EH (cell line): ENCODE results near the gene SHC3.

Experiments
- DNase-seq: peaks from one replicate; pipeline ENCODE4 v3.0.0-alpha.2; 2015; ENCODE audit warnings: low read depth

SHC3 gene

DNA sequence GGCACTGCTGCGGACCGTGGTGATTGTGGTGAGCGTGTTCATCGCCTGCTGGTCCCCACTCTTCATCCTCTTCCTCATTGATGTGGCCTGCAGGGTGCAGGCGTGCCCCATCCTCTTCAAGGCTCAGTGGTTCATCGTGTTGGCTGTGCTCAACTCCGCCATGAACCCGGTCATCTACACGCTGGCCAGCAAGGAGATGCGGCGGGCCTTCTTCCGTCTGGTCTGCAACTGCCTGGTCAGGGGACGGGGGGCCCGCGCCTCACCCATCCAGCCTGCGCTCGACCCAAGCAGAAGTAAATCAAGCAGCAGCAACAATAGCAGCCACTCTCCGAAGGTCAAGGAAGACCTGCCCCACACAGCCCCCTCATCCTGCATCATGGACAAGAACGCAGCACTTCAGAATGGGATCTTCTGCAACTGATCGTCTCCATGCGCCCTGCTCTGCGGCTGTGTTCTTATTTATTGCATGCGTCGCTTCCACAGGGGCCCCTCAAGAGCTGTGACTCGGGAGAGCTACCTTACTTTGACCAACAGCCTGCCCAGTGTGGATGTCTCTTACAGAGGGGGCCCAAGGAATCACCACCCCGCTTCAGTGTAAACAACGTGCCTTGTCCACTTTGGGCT is 176.6 kb downstream of the SHC3 start:
- no peak for DNase-seq

DNA sequence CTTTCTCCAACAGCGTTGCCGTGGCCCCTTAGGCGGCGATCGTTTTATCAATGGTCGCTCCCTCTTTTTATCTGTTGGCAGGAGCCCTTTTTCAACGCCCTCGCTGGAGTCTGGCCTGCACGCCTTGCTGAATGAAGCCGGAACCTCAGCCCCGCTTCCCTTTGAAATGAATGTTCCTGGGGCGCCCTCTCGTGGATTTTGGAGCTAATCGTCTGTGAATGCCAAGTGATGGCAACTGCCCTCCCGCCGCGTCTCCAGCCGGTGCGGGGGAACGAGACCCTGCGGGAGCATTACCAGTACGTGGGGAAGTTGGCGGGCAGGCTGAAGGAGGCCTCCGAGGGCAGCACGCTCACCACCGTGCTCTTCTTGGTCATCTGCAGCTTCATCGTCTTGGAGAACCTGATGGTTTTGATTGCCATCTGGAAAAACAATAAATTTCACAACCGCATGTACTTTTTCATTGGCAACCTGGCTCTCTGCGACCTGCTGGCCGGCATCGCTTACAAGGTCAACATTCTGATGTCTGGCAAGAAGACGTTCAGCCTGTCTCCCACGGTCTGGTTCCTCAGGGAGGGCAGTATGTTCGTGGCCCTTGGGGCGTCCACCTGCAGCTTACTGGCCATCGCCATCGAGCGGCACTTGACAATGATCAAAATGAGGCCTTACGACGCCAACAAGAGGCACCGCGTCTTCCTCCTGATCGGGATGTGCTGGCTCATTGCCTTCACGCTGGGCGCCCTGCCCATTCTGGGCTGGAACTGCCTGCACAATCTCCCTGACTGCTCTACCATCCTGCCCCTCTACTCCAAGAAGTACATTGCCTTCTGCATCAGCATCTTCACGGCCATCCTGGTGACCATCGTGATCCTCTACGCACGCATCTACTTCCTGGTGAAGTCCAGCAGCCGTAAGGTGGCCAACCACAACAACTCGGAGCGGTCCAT is 177.4 kb downstream of the SHC3 start:
- DNase-seq, result peak; percentile 85

DNA sequence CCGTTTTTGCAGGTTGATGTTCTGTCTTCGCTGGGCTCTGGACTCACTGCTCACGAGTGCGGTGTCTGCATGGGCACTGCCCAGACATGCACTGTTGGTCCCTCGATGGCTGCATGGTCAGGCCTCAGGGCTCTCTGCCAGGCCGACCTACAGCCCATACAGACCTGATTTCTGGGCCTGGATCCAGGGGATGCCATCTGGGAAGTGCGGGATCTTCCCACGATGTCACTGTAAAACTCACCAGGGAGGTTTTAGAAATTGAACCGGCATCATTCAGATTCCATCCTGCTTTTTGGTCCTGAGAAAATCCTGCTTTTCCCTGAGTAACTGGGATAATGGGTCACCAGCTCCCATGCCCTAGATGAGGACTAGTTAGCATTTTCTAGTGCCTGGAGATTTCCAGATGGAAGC is 178.2 kb downstream of the SHC3 start:
- peak; percentile 46 for DNase-seq

DNA sequence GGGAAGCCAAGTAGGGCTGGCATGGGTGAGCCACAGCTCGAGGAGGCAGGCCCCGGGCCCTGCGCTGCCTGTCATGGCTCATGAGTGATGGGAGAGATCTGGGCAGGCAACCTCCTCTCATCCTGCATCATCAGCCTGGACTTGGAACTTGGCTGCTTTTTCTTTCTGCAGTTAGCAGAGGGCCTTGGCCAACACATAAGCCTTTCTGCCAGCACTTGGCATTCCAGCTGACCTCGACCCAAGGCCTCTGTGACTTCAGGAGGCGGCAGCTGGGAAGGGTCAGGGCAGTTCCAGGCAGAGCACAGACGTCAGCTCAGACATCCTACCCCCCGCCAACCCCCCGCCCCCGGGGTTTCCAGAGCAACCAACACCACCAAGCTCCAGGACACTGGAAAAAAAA is 179.7 kb downstream of the SHC3 start:
- DNase-seq, result peak; percentile 35

DNA sequence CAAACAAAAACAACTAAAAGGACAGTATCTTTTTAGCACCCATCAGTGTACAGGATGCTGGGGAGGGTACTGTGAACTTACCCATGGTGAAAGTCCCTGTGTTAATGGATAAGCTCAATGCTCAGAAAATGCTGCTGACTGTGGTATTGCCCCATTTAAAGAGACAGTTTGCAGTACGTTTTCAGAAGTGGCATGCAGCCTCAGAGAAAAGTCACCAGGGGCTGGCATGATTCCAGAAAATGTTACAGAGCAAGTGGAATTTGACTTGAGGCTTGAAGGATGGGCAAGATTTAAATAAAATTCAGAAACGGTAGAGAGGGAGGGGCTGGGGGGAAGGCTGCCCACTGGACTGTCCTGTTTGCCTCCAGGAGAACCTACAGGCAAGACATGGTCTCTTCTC is 180.1 kb downstream of the SHC3 start:
- DNase-seq, result peak; percentile 51

DNA sequence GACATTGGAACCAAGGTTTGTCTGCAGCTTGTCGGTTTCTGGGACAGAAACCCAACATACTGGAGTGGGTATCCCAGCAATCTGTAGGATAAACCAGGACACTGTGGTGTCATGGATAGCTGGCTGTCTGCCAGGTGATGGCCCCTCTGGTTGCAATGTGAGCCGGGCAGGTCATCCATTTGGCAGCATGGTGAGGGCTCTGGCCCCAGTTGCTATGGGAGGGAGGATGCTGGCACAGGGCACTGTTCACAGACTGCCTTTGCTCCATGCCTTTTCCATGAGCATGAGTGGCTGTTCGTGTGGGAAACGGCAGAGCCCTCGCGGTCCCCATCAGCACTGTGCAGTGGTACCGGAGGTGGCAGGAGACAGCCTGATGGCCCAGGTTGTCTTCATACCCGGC is 181.0 kb downstream of the SHC3 start:
- no peak for DNase-seq

DNA sequence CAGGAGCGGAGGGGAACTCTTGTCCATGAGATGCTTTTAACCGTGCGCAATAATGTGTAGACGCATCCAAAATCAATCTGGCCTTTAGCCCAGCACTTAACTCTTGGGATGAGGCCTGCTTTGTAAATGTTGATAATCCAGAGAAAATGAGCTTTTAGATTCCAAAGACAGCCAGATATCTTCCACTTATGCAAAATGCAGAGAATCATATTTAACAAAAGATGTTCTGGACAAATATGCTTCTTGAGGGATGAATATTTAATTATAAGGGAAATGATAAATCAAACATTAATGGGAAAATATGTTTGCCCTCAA is 181.7 kb downstream of the SHC3 start:
- no peak for DNase-seq

DNA sequence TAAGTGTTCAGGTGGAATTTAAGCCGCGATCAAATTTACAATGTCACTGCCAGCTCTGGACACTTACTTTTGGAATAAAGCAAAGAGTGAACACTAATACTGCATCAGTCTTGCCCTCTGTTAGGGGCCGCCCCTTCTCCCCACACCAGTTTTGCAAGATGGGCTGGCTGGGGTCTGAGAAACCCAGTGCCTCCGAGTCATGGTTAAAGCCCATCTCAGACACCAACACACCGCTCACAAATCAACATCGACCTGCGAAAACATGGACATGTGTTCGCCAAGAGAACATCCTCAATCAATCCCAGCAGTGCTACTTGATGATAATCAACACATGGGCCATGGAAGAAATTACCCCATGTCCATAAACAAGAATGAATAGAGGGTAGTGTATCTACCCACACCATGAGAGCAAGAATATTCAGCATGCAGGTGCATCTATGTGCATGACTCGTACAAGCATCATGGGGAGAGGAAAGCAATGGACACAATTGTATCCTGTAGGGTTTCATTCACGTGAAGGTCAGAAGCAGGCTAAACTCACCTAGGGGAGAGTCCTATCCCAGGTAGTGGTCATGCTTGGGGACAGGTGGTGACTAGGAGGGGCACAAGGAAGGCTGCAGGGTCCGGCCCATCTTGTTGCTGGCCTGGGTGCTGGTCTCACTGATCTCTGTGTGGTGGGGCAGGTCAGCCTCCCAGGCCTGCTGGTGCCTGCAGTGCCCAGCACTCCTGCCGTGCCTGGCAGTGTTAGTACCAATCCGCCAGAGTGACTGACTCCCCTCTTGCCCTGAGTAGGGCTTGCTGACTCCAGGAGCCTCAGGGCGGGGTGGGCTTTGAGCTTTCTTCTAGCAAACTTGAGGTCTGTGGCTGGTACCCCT is 182.3 kb downstream of the SHC3 start:
- DNase-seq, result no peak

DNA sequence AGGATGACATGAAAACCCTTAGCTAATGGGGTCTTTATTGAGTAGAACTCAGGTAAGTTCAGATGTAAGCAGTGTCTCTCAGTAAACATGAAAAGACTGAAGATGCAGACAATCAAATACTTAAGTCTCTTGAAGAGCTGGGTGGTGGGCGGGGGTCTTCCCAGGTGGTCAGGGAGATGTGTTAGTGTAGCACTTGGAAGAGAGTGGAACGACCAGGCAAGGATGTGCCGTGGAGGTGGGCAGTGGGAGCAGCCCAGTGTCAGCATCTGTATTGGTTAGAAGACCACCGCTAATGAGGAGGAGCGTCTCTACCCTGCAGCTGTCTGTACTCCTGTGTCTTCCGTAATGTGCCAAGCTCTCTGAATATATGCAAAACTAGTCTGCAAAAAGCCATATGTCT is 183.0 kb downstream of the SHC3 start:
- DNase-seq, result no peak

DNA sequence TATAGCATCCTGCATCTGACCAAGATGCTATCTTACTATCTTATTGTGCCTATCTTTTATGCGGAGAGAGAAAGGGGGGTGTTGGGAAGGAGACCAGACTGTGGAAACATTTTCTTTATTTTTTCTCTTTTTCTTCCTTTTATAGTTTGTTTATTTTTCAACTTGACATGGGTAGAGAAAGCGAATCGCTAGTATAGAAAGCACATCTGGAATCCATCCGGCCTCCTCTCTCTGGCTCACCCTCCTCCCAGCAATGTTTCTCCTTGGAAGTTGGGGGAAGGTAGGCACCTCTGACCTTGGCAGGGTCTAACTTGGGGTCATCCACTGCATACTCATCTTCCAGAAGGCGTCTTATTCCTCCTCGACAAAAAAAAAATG is 183.4 kb downstream of the SHC3 start:
- no peak for DNase-seq

DNA sequence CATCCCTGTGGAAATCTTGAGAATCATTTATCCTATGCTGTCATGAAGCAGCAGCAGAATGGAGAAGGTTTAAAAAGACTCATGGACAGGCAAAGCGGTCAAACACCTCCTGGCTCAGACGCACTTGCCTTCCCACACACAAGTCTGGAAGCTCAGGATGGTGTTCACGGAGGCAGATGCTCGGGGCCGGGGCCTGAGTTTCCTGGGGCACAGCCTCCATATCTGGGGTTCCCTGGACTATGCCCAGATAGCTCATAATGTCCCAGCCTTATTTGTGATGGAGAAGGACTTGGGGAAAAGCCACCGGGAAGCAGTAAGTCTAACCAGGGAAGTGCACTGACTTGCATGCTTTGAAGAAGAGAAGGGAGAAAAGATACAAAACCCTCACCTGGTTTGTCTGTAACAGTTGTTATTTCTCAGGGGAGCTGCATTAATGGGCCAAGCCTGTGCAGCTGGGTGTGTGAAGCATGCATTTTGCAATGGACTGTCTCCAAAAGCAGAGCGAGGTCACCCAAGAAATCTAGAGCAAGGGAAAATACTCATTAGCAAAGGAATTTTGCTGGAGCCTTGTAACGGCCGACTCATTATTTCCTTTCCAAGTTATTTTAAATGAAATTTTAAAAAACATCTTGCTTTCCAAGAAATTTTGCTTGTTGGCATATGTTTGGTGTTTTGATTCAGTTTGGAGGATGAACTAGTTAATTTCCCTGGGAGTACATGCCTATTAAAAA is 184.0 kb downstream of the SHC3 start:
- peak; percentile 82 for DNase-seq

DNA sequence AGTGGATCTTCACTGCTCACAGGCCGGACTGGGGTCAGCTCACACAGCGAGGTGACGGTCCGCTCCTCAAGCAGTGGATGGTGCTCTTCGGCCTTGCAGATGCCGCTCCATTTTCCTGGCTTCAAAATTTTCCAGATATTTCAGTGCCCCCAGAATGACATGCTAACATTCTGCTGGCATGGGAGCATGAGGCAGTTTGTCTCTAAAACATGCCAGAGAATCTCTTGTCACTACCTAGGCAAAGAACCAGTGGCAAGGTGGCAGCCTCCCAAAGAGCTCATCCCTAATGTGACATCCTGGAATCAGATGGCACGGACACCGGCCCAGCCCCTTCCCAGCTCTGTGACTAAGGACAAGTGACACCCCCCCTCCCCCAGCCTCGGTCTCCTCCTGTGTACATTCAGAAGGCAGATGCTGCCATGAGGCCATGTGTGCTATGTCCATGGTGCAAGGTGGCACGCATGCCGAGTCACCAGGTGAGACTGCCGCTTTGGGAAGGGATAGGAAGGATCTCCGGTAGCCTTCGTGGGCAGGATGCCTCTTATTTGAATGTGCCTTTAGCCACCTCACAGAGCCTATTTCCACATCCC is 184.7 kb downstream of the SHC3 start:
- DNase-seq, result no peak

DNA sequence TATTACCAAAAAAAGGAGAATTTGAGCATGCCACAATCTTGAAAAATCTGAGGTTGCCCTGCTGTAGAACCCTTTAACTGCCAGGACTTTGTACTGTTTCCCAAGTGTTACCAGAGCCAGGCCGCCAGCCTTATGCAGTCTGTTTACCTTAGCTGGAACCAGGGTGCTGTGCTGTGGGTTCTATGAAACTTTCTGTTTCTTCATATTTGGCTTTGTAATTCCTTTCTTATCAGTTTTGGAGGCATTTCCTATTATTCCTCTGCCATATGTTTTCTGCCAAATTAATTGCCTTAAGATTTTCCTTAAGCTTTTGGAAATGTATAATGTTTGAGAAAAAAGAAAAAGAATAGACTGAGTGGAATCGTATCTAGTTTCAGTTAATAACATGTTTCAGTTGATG is 185.3 kb downstream of the SHC3 start:
- no peak for DNase-seq

DNA sequence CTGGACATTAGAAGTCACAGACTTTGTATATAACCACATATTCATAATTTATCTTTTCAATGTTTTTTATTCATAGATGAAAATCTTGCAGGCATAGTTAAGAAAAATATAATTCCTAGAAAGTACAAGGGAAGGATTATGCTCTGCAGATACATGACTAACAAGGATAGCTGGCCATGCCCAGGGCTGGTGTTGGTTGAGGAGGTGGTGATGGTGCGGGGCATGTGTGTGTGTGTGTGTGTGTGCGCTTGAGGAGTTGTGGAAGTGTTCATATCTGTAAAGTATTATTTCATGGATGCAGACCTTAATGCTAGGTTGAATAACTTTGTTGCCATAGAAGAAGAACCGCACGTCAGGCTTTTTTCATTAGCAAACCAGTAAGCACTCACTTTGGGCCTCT is 186.1 kb downstream of the SHC3 start:
- no peak for DNase-seq

DNA sequence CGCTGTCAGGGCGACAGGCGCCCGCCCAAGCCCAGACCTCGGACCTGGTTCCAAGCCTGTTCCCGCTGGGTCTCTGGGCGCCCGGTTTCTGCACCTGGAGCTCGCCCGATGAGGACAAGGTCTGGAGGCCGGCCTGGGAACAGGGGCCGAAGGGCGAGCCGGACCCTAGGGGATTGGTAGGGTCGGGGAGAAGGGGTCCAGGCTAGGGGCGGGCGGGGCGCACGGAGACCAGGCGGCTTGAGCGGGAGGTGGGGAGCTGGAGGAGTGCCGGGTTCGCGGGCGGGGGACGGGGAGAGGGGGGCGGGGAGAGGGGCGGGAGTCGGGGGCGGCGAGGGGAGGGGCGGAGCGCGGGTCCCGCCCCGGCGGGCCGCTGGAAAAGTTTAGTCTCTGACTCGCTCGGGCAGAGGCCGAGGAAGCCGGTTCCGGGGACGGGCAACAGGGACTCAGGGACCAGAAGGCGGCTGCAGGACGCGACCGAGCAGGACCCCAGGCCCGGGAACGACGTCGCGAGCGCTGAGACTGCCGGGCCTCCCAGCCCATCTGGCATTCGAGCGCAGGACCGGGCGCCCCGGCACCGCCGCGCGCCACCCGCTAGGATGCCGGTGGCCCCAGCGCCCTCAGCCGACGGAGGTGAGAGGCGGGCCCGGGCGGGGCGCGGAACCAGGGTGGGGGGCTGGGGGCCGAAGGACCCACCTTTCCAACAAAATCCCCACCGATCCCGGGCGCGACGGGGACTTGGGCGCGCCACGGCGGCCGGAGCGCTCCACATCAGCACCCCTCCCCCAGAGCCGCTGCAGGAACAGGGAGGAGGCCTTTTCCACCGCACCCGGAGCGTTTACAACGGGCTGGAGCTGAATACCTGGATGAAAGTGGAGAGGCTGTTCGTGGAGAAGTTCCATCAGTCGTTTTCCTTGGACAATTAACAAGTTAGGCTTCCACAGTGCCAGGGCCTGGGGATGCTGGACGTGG is 187.3 kb downstream of the SHC3 start, which contains the start of gene S1PR3:
Gene S1PR3 (plus strand): TSS at position 403 of the 969 bp plus-strand sequence. CDS start 9,733 bp downstream, outside the sequence.
- DNase-seq, result peak; percentile 57

DNA sequence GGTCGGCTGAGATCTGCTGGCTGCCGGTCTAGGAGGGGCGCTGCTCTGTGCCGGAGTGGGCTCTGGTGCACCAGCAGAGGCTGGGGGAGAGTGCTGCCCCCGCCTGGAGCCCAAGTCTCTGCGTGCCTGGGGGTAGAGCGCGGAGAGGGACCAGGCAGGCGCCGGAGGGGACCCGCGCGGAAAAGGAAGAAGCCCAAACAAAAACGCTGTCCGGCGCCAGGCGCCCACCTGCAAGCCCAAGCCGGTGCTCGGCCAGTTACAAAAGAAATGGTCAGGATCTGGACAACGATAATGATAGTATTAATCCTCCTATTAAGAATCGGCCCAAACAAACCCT is 187.9 kb downstream of the SHC3 start:
- no peak for DNase-seq

DNA sequence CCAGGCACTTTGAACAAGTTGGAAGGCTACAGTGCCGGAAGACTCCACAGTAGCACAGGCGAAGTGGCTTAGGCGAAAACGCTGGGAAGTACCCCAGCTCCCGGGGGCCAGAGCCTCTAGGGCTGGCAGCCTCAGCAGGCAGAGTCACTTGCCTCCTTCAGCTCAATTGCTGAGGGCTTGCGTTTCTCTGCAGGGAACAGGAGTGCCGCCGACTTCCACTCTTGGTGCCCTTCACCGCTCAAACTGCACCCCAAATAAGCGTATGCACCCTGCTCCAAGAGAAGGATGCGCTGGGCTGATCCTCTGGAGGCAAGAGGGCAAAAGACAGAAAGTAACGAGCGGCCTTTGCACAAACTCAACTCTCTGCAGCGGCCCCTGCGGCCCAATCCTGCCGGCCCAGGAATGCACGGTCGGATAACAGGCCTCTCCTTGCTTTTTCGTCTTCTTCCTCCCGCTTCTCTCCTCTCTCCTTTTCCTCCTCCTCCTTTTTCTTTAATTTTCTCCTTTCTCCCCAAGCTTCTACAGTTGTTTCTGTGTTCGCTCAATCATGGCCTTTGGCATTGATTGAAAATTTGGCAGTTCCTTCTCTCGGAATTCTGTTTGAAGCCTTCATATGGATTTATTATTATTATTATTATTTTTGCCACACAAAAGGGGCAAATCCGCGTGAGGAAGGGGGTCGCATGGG is 188.4 kb downstream of the SHC3 start:
- DNase-seq, result no peak

DNA sequence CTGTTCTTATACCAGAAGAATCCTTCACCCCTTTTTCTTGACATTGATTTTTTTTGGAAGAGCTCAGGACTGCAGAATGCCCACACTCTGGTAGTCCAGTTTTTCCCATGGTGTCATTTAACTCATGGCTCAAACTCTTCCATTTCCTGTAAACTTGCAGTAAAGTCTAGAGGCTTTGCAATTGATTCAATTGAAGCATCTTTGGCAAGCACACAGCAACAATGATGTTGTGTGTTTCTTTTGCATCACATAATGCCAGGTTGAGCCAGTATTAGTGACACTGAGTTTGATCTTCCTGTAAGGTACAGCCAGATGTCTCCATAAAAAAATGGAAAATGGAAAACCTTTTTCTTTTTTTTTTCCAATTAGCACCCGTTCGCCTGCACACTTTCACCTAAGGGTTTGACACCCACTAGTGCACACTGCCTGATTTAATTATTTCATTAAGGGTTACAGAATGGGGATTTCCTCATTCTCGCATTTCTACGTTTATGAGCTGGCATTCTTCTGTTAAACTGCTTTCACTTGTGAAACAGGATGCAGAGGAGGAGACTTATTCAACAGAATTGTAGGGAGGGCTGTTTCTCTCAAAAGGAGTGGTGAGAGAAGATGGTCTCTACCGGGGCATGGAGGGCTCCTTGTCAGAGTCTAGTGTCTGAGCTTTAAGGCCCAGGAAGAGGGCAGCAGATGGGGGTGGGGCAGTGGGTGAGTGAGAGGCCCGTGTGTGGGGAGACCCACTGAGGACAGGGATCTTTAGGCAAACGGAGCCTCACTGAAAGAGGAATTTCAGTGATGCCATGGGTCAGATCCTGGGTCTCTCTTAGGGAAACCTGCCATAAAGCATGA is 189.6 kb downstream of the SHC3 start:
- peak; percentile 77 for DNase-seq

DNA sequence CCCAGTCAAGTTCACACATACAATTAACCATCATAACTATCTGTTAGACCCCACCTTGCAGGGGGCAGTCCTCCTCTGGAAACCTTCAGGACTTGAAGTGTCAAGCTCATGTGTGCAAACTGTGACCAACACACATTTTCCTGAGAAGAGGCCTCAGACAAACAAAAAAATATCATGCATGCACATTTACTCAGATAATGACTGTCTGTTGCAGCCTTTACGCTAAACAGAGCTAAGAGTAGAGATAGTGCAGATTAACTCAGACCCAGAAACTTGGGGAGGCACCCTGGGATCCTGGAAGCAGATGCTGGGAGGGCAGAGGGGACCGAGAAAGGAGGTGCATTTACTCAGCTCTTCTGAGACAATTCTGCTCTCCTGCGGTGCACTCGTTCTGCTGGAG is 191.0 kb downstream of the SHC3 start:
- DNase-seq, result no peak
